ENCODE measurements around the gene OR10AD1.

OR10AD1 gene

DNA sequence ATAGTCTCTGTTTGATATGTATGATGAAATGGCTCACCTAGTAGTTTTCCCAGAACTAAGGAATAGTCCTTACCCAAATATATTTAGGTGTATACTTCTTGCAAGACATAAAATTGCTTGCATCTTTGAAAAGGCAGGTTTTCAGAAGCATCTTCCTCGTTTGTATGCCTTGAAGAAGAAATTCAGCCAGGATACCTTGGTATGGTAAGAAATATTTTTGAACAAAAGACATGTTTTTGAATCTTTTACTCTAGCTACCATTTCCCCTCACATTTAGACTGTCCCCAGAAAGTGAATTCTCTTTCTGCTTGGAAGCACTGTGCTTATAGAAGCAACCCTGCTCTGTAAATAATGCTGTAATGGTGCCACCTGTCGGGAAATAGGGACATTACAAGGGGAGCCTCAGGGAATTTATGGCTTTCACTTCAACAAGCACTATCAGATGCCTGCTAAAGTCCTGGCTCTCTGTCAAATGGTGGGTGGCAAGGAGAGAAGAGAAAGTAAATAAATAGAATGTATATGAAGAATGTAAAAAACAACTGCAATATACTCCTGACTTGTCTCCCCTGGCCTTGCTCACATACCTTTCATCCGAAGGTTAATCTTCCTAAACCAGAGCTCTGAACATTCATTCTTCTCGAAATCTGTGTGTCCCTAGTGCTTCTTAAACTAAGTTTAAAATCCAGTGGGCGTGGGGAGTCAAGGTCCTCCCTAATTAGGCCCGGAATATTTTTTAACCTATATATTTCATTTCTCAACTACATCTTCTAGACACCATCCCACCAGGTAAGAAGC lies 13.6 kb downstream of the OR10AD1 start:
- TF ChIP-seq, protein P1, sequence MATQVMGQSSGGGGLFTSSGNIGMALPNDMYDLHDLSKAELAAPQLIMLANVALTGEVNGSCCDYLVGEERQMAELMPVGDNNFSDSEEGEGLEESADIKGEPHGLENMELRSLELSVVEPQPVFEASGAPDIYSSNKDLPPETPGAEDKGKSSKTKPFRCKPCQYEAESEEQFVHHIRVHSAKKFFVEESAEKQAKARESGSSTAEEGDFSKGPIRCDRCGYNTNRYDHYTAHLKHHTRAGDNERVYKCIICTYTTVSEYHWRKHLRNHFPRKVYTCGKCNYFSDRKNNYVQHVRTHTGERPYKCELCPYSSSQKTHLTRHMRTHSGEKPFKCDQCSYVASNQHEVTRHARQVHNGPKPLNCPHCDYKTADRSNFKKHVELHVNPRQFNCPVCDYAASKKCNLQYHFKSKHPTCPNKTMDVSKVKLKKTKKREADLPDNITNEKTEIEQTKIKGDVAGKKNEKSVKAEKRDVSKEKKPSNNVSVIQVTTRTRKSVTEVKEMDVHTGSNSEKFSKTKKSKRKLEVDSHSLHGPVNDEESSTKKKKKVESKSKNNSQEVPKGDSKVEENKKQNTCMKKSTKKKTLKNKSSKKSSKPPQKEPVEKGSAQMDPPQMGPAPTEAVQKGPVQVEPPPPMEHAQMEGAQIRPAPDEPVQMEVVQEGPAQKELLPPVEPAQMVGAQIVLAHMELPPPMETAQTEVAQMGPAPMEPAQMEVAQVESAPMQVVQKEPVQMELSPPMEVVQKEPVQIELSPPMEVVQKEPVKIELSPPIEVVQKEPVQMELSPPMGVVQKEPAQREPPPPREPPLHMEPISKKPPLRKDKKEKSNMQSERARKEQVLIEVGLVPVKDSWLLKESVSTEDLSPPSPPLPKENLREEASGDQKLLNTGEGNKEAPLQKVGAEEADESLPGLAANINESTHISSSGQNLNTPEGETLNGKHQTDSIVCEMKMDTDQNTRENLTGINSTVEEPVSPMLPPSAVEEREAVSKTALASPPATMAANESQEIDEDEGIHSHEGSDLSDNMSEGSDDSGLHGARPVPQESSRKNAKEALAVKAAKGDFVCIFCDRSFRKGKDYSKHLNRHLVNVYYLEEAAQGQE (IDR thresholded peaks at IDR 0.05; ENCODE audit: insufficient read depth in 1 of 2, low read depth in 2 of 2, low read length in 2 of 2), result no peak
- no peak for TF ChIP-seq POLR2AphosphoS5 (IDR thresholded peaks at IDR 0.05; ENCODE audit: low read depth, low read length)
- no peak for TF ChIP-seq FOXP2 (optimal IDR thresholded peaks at IDR 0.05; ENCODE audit: borderline replicate concordance, extremely low read depth, extremely low read length, insufficient read depth)
- TF ChIP-seq SIN3A (IDR thresholded peaks at IDR 0.05; ENCODE audit: borderline replicate concordance, insufficient read depth, low read length), result no peak
- TF ChIP-seq TAF1 (IDR thresholded peaks at IDR 0.05; ENCODE audit: borderline replicate concordance, insufficient read depth, low read length), result no peak

DNA sequence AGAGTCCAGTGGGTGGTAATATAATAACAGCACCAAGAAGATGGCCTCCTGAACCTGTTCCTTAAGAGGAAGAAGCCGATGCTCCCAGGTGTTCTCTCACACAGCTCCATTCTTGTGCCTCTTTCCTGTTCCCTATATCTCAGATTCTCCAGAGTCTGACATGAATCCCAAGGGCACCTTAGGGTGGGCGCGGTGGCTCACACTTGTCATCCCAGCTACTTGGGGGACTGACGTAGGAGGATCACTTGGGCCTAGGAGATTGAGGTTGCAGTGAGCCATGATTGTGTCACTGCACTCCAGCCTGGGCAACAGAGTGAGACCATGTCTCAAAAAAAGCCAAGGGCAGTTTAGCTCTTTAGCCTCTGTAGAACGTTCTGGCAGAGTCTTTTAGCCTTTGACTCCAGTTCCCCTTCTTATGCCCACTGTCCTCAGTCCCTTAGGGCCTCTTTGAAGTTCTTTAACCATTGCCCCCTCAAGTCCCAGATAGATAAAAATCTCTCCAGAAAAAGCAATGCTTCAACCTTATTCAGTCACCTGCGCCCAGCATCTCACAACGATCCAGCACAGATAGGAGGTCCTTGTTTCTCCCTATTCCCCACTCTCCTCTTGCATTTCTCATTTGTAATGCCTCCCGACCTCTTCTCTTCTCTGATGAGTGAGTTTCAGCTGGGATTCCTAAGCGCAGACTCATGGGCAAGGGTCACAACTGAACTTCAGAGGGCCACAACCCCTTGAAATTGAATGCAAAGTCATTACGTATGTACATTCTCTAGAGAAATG lies 15.0 kb downstream of the OR10AD1 start:
- no peak for TF ChIP-seq FOXP2 (optimal IDR thresholded peaks at IDR 0.05; ENCODE audit: borderline replicate concordance, extremely low read depth, extremely low read length, insufficient read depth)
- TF ChIP-seq TAF1 (IDR thresholded peaks at IDR 0.05; ENCODE audit: borderline replicate concordance, insufficient read depth, low read length), result no peak
- TF ChIP-seq, protein P1 (IDR thresholded peaks at IDR 0.05; ENCODE audit: insufficient read depth in 1 of 2, low read depth in 2 of 2, low read length in 2 of 2), result no peak
- no peak for TF ChIP-seq SIN3A (IDR thresholded peaks at IDR 0.05; ENCODE audit: borderline replicate concordance, insufficient read depth, low read length)
- no peak for TF ChIP-seq POLR2AphosphoS5 (IDR thresholded peaks at IDR 0.05; ENCODE audit: low read depth, low read length)

DNA sequence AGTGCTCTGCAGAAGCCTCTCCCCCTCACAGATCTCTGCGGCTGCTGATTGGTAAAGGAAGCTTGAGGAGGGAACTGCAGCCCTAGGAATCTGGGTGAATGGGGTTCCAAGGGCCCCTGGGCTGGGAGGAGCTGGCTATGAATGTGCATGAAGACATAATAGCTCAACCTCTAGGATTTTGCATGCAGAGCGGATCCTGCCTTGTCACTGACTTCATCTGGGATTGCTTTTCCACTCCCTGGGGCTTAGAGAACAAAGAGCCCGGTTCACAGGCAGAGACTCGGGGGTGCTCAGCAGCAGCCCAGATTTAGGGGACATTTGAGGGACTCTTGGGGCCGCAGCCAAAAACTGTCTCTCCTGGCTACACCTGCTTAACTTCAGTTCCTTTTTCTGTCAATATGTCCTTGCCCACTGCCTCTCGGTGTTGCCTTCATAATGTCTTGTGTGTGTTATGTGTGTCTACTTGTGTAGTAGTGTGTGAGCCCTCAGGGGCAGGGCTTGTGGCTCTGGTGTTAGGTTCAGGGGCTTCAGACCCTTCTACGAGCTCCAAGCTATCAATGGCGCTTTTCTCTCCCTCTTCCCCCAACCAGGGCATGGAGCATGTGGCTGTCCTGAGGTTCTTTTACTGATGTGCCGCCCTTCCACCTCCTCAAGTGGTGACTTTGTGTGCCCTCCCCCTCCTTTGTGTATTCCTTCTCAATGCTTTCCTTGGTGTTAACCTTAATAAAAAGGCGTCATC lies 17.7 kb downstream of the OR10AD1 start:
- no peak for TF ChIP-seq SIN3A (IDR thresholded peaks at IDR 0.05; ENCODE audit: borderline replicate concordance, insufficient read depth, low read length)
- no peak for TF ChIP-seq TAF1 (IDR thresholded peaks at IDR 0.05; ENCODE audit: borderline replicate concordance, insufficient read depth, low read length)
- TF ChIP-seq POLR2AphosphoS5 (IDR thresholded peaks at IDR 0.05; ENCODE audit: low read depth, low read length), result no peak
- TF ChIP-seq FOXP2 (optimal IDR thresholded peaks at IDR 0.05; ENCODE audit: borderline replicate concordance, extremely low read depth, extremely low read length, insufficient read depth), result no peak
- TF ChIP-seq, protein P1 (IDR thresholded peaks at IDR 0.05; ENCODE audit: insufficient read depth in 1 of 2, low read depth in 2 of 2, low read length in 2 of 2), result no peak

GRCh38 chr12:48184549-48184922 lies 18.6 kb downstream of the OR10AD1 start:
- TF ChIP-seq FOXP2 (optimal IDR thresholded peaks at IDR 0.05; ENCODE audit: borderline replicate concordance, extremely low read depth, extremely low read length, insufficient read depth), result no peak

GRCh38 chr12:48183876-48184548 lies 19.1 kb downstream of the OR10AD1 start:
- TF ChIP-seq, protein P1 (IDR thresholded peaks at IDR 0.05; ENCODE audit: insufficient read depth in 1 of 2, low read depth in 2 of 2, low read length in 2 of 2), result no peak
- TF ChIP-seq FOXP2 (optimal IDR thresholded peaks at IDR 0.05; ENCODE audit: borderline replicate concordance, extremely low read depth, extremely low read length, insufficient read depth) (no peak), SIN3A (IDR thresholded peaks at IDR 0.05; ENCODE audit: borderline replicate concordance, insufficient read depth, low read length) (no peak), TAF1 (IDR thresholded peaks at IDR 0.05; ENCODE audit: borderline replicate concordance, insufficient read depth, low read length) (no peak), POLR2AphosphoS5 (IDR thresholded peaks at IDR 0.05; ENCODE audit: low read depth, low read length) (no peak)

All from PFSK-1 (cell line).